Stomach (tissue), 19 donors: ENCODE data around the gene MPP3. TPM values are rescaled to one million over a fixed set of nuclear protein-coding genes. Genes with fewer than 3 reads are reported as not detected.

Source experiments
- DNase-seq, 2 donors: peaks; one replicate each; pipeline versions ENCODE4 v3.0.0 to v3.0.0-alpha.2; 2013 to 2019
- H3K27ac ChIP-seq, 5 donors: fragments of 200-600 bp in 4 of 5; sonication (generic) in 4 of 5; one replicate each; pipeline ENCODE4 v1.5.1; 2013 to 2019; ENCODE audit warnings: mild to moderate bottlenecking in 1 of 5, moderate library complexity in 1 of 5
- H3K27me3 ChIP-seq, 3 donors: fragments of 200-600 bp; sonication (generic); one replicate each; pipeline ENCODE4 v1.5.1; 2017 to 2019; ENCODE audit warnings: mixed run types in 1 of 3
- H3K36me3 ChIP-seq, 4 donors: fragments of 200-600 bp; sonication (generic); 1 replicate in 3 of 4; 2 replicates in 1 of 4; pipeline ENCODE4 v1.5.1; 2016 to 2019
- H3K4me1 ChIP-seq, 4 donors: fragments of 200-600 bp; sonication (generic); one replicate each; pipeline ENCODE4 v1.5.1; 2016 to 2019
- H3K4me3 ChIP-seq, 4 donors: fragments of 200-600 bp; sonication (generic) in 3 of 4; one replicate each; pipeline ENCODE4 v1.5.1; 2016 to 2019; ENCODE audit warnings: mild to moderate bottlenecking in 1 of 4
- H3K9me3 ChIP-seq, 4 donors: fragments of 200-600 bp; sonication (generic); one replicate each; pipeline ENCODE4 v1.5.1; 2016 to 2019
- CTCF ChIP-seq, 7 experiments: fragments of 450-650 bp in 4 of 7; fragments of 200-600 bp in 3 of 7; sonication (generic) in 3 of 7; IDR thresholded peaks; one replicate each; pipeline ENCODE4 v1.5.1; 2016 to 2019; ENCODE audit warnings: antibody characterized with exemption in 7 of 7, control low read depth in 2 of 7, mild to moderate bottlenecking in 1 of 7
- EP300 ChIP-seq: sonication (generic); formaldehyde crosslinking; IDR thresholded peaks from one replicate; pipeline ENCODE4 v1.6.1; 2017; ENCODE audit warnings: antibody characterized with exemption
- POLR2A ChIP-seq, 4 donors: fragments of 450-650 bp; IDR thresholded peaks; one replicate each; pipeline ENCODE4 v1.6.1; 2016; ENCODE audit warnings: antibody characterized with exemption in 4 of 4, control low read depth in 2 of 4, mild to moderate bottlenecking in 1 of 4, moderate library complexity in 1 of 4
- POLR2AphosphoS5 ChIP-seq, 3 donors: sonication (generic); formaldehyde crosslinking; IDR thresholded peaks; one replicate each; pipeline ENCODE4 v1.6.1; 2016; ENCODE audit warnings: antibody characterized with exemption in 3 of 3
- WGBS, 5 donors: extraction: QIAGEN DNeasy Blood & Tissue Kit in 3 of 5; methylation state at CpG; one replicate each; pipeline versions ENCODE4 v1.1.5 to v1.1.7; 2013 to 2018; 5-methylcytosine and 5-hydroxymethylcytosine counted together
- intact Hi-C: fragments of 100-400 bp; cut with DNase I; formaldehyde crosslinking; loops from one replicate; pipeline ENCODE4 v1.15.1; 2023; ENCODE audit warnings: low total_unique reads
- long read RNA-seq, 10 donors: transcript quantifications; one replicate each; lab custom pipeline, GENCODE V29; 2026
- polyA plus RNA-seq, 3 donors: library from polyadenylated mRNA; stranded (reverse); fragments of 200-250 nt; gene quantifications; one replicate each; pipeline ENCODE4 v1.2.3, GENCODE V29; 2013
- total RNA-seq, 5 donors: library from RNA; depleted of rRNA; stranded (reverse); fragments of >200 nt; gene quantifications; one replicate each; pipeline versions ENCODE4 v1.1.0 to v1.2.3, GENCODE V29; 2014 to 2016
- donor health status: healthy with polysubstance abuse.
- donor health status: Bipolar disorder and iron deficiency.
- donor health status: healthy.

MPP3 gene
- 10 to 100 TPM in 4 of 5 donors, 1 to 10 TPM in 1; 7.2 to 22.8 (median 17.4) TPM for total RNA-seq
- 1 to 10 TPM in 2 of 3 donors, under 1 TPM in 1; 0.31 to 9.3 (median 2.4) TPM for polyA plus RNA-seq
- long read RNA-seq, donor 1: 0 reads
- long read RNA-seq, donor 2: 0 reads
- long read RNA-seq, donor 3, partial matches to known transcripts: 0 of 1 reads
- long read RNA-seq, donor 3, other reads (novel, unspliced or antisense): 0 of 1 reads
- long read RNA-seq, donor 4: 0 reads
- long read RNA-seq, donor 5, partial matches to known transcripts: 0 of 1 reads
- long read RNA-seq, donor 5, other reads (novel, unspliced or antisense): 0 of 1 reads
- long read RNA-seq, donor 6, partial matches to known transcripts: 5 of 6 reads
- long read RNA-seq, donor 6, other reads (novel, unspliced or antisense): 0 of 6 reads
- long read RNA-seq, donor 7, partial matches to known transcripts: 0 of 1 reads
- long read RNA-seq, donor 7, other reads (novel, unspliced or antisense): 0 of 1 reads
- long read RNA-seq, donor 8, partial matches to known transcripts: 0 of 3 reads
- long read RNA-seq, donor 8, other reads (novel, unspliced or antisense): 0 of 3 reads
- long read RNA-seq, donor 9: 0 reads
- long read RNA-seq, donor 10: 0 reads

GRCh38 chr17:43832976-43833829, at the start of gene MPP3:
TSS of gene MPP3 (minus strand) at chr17:43833146. CDS start at chr17:43831906, 1,240 bp downstream.
- intact Hi-C loops: no loop called here
- Histone ChIP-seq H3K27me3 (peaks cover 0 to 24% (median 0%) of the 10 kb centered on the region in 3 donors), H3K4me1 (peaks cover 16 to 35% (median 20%) of the 10 kb centered on the region in 4 donors), H3K27ac (peak within 1 kb of the TSS; percentile 69 to 83 (median 76)), H3K36me3 (peaks cover 0 to 34% (median 21%) of the 10 kb centered on the region in 4 donors), H3K9me3 (no peaks in the 10 kb centered on the region), H3K4me3 (peak within 1 kb of the TSS; percentile 66 to 89 (median 84))
- WGBS, 5 donors: 1 to 4% (median 3%) methylated on average over 31 to 74 of the region's 87 CpGs
- no peak for TF ChIP-seq CTCF (IDR thresholded peaks at IDR 0.05)
- TF ChIP-seq POLR2AphosphoS5 (IDR thresholded peaks at IDR 0.05): peak in 2 of 3 donors; percentile 62 to 74
- DNase-seq: peak; percentile 78 to 94

- H3K27ac ChIP-seq: no peak overlapping the region
- 93 to 94% (median 94%) methylated on average over 17 to 27 of the region's 27 CpGs for WGBS, 5 donors
- no peak overlapping the region for H3K4me3 ChIP-seq
- no peaks in the 10 kb centered on the region for H3K27me3 ChIP-seq
- peaks cover 0 to 47% (median 26%) of the 10 kb centered on the region in 4 donors for H3K36me3 ChIP-seq
- peaks cover 0 to 11% (median 5%) of the 10 kb centered on the region in 4 donors for H3K4me1 ChIP-seq
- no peak for TF ChIP-seq POLR2AphosphoS5 (IDR thresholded peaks at IDR 0.05)
- TF ChIP-seq CTCF (IDR thresholded peaks at IDR 0.05): no peak
- intact Hi-C loops: no loop called here
- no peak for DNase-seq
- H3K9me3 ChIP-seq: no peaks in the 10 kb centered on the region
Observed at GRCh38 chr17:43881758-43882505, 49.0 kb upstream of the MPP3 start.

GRCh38 chr17:43881181-43881580, 48.2 kb upstream of the MPP3 start:
- no peaks in the 10 kb centered on the region for H3K27me3 ChIP-seq
- TF ChIP-seq POLR2A (IDR thresholded peaks at IDR 0.05) (no peak), POLR2AphosphoS5 (IDR thresholded peaks at IDR 0.05) (no peak), EP300 (no peak), CTCF (IDR thresholded peaks at IDR 0.05) (no peak)
- peaks cover 0 to 54% (median 27%) of the 10 kb centered on the region in 4 donors for H3K36me3 ChIP-seq
- H3K9me3 ChIP-seq: no peaks in the 10 kb centered on the region
- WGBS, 5 donors: 89 to 97% (median 93%) methylated on average over 11 to 12 of the region's 12 CpGs
- DNase-seq: no peak
- H3K4me3 ChIP-seq: no peak overlapping the region
- intact Hi-C loops: no loop called here
- H3K27ac ChIP-seq: no peak overlapping the region
- peaks cover 0 to 11% (median 5%) of the 10 kb centered on the region in 4 donors for H3K4me1 ChIP-seq
